Omental fat pad (tissue), 4 donors: ENCODE data around the gene PDE11A. TPM values are rescaled to one million over a fixed set of nuclear protein-coding genes. Genes with fewer than 3 reads are reported as not detected.
"Not testable (repeated sequence)": the region's sequence is repeated elsewhere in the genome, so short reads cannot be mapped to it uniquely, and the experiment has no call there.

Experiments used
- ATAC-seq: fragments of 150-250 bp; one replicate; pipeline ENCODE4 v1.9.1; 2016; ENCODE audit warnings: mild to moderate bottlenecking, moderate library complexity; ENCODE audit not compliant: low FRiP score
- DNase-seq: peaks from one replicate; pipeline ENCODE4 v3.0.0-alpha.2; 2019; ENCODE audit warnings: low spot score
- CTCF ChIP-seq, 3 donors: fragments of 450-650 bp; IDR thresholded peaks; one replicate each; pipeline ENCODE4 v1.5.1; 2016 to 2017; ENCODE audit warnings: antibody characterized with exemption in 3 of 3, mild to moderate bottlenecking in 3 of 3, moderate library complexity in 2 of 3
- total RNA-seq, 4 donors: library from RNA; depleted of rRNA; stranded (reverse); fragments of >200 nt; gene quantifications; one replicate each; pipeline ENCODE4 v1.1.0, GENCODE V29; 2016

PDE11A gene
- total RNA-seq, 4 donors from 2014 or later: 0.16 to 0.65 TPM; not detected in 2

- ATAC-seq: no peak
- DNase-seq: no peak
- no peak for TF ChIP-seq CTCF (IDR thresholded peaks at IDR 0.05)
Measured at GRCh38 chr2:178043266-178043665, 29.3 kb downstream of the PDE11A start.

- ATAC-seq, DNase-seq: not testable (repeated sequence)
Measured at GRCh38 chr2:178033583-178033982, 39.0 kb downstream of the PDE11A start.

DNA sequence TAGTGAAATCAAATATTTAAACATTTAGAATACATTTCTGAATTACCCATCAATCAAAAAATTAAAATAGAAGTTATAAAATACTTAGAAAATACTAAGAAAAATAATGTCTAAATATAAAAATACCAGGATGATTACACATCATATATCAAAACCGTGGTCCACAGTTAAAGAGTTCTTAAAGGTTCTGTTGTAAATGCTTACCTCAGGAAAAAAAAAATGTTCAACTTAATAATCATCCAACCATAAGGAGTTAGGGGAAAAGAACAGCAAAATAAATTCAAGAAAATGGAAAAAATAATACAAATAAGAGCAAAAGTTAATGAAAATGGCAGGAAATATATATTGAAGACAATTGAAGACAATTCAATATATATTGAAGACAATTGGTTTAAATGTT, 43.2 kb downstream of the PDE11A start:
- ATAC-seq: no peak
- no peak for TF ChIP-seq CTCF (IDR thresholded peaks at IDR 0.05)

DNA sequence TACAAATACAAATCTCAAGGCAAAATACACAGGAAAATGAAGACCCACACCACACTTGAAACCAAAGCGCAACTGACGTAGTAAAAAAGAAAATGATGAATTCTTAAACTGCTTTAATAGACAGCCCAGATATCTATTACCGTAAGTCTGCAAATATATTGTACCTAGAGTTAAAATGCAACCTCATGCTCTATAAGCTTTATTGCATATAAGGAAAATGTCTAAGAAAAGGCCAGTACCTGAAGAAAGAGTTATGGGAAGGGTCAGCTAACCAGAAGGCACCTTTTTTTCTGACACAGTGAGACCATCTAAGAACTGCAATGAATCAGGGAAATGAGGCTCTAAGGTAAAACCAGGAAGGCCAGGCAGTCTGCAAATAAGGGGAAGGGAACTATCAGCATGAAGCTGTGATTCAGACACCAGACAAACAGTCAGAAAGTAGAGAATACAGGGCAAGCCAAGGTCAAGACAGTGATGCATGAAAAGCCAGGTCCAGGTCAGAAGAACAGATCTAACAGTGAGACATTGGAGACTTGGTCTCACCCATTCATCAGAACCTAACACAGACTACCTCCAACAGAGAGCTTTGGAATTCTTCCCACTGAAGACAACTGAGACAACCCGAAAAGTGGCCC, 46.9 kb downstream of the PDE11A start:
- no peak for TF ChIP-seq CTCF (IDR thresholded peaks at IDR 0.05)
- DNase-seq: no peak
- no peak for ATAC-seq

More for the DNA sequence above, 43.2 kb downstream of the PDE11A start:
- no peak for DNase-seq

DNA sequence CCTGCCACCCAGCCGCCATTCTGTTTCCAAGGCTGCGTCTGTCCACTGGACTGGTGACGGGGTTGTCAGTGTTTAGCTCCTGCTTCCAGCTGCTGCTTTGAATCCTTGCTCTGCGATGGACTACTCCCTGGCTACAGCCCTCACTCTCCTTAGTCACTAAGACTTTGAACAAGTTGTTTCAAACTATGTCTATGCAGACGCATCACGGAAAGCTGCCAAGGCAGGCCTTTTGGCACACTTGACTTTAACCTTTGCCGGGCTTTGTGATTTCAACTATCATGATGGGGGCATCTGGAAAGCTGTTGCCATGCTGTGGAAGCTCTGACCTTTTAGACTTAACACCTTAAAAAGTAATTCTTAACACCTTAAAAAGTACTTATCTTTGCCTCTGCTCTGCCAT, 54.4 kb downstream of the PDE11A start:
- ATAC-seq: no peak
- no peak for DNase-seq
- TF ChIP-seq CTCF (IDR thresholded peaks at IDR 0.05): no peak

GRCh38 chr2:178016612-178017011, 56.0 kb downstream of the PDE11A start:
- DNase-seq: no peak
- TF ChIP-seq CTCF (IDR thresholded peaks at IDR 0.05): no peak
- no peak for ATAC-seq

DNA sequence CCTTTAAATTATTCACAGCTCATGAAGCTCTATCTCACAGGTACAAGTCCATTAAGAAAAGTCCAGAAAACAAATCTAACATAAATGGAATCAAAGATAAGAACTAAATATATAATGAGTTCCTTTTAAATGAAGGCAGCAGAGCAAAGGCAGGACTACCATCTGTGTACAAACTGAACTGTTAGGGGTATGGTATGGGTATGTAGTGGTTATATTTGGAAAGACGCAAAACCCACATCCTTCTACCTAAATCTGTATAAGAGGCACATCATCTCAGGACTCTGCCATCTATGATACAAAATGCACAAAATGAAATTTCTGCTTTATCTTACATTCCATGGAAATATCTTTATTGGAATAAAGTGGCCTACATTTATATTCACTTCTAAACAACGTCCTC, 59.9 kb downstream of the PDE11A start:
- no peak for ATAC-seq
- TF ChIP-seq CTCF (IDR thresholded peaks at IDR 0.05): no peak
- no peak for DNase-seq
